ENCODE data around the gene OSM.

DNA sequence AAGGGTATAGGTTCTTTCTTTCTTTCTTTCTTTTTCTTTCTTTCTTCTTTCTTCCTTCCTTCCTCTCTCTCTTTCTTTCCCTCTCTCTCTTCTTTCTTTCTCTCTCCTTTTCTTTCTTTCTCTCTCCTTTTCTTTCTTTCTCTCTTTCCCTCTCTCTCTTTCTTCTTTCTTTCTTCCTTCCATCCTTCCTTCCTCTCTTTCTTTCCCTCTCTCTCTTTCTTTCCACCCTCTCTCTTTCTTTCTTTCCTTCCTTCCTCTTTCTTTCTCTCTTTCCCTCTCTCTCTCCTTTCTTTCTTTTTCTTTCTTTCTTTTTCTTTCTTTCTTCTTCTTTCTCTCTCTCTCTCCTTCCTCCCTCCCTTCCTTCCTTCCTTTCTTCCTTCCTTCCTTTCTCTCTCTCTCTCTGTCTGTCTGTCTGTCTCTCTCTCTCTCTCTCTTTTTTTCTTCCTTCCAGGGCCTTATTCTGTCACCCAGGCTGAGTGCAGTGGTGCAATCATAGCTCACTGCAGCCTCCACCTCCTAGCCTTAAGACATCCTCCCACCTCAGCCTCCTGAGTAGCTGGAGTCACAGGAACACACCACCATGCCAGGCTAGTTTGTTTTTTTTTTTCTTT lies 46.9 kb downstream of the OSM start:
- TF ChIP-seq GATA2 (IDR thresholded peaks at IDR 0.05; ENCODE audit: low read depth, low read length) (no peak), GATA3 (IDR thresholded peaks at IDR 0.05; ENCODE audit: low read depth, low read length) (no peak)
